Inflammatory macrophage treated with lipopolysaccharide for 1 hour (primary cell): ENCODE results near the gene CLCN6.

Source experiments
- DNase-seq, 2 donors: peaks; one replicate each; pipeline ENCODE4 v3.0.0-alpha.2; 2020 to 2022

The CLCN6 gene

GRCh38 chr1:11779715-11780379 lies 26.1 kb upstream of the CLCN6 start:
- DNase-seq = no peak

GRCh38 chr1:11780380-11781147 lies 25.4 kb upstream of the CLCN6 start:
- DNase-seq = no peak

DNA sequence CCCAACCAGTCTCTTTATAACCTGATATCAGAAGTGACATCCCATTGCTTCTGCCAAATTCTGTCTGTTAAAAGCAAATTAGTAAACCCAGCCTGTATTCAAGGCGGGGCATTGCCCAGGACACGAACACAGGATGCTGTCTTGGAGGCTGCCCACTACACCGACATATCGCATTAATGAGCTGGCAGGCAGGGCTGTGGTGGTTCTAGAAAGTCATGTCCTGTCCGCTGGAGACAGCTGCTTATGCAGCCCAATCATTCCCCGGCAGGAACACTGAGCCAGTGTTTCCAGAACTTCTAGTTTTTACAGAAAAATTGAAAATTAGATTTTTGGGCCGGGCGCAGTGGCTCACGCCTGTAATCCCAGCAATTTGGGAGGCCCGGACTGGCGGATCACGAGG lies 24.7 kb upstream of the CLCN6 start:
- no peak for DNase-seq

DNA sequence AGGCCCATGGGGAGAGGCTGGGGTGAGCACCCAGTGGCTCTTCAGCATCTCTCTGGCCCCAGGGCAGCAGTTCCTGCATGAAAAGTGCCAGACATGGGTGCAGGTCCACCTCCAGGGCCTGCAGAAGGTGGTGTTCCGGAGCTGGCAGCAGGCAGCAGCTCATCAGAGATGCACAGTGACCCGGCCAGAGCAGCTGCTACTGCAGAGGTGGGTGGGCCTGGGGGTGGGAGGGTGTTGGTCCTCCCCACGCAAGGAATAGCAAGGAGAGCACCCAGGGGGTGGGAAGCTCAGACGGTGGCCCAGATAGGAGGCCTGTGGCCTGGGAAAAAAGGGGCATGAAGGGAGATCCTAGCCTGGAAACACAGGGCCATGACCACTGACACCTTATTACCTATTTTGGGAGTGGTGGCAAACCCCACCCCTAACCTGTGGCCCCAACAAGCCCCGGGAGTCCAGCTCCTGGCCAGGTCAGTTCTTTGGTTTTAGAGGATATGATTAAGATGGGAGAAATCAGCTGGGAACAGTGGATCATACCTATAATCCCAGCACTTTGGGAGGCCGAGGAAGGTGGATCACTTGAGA lies 23.8 kb upstream of the CLCN6 start:
- no peak for DNase-seq

- no peak for DNase-seq
Measured at GRCh38 chr1:11783556-11783955, 22.4 kb upstream of the CLCN6 start.

DNA sequence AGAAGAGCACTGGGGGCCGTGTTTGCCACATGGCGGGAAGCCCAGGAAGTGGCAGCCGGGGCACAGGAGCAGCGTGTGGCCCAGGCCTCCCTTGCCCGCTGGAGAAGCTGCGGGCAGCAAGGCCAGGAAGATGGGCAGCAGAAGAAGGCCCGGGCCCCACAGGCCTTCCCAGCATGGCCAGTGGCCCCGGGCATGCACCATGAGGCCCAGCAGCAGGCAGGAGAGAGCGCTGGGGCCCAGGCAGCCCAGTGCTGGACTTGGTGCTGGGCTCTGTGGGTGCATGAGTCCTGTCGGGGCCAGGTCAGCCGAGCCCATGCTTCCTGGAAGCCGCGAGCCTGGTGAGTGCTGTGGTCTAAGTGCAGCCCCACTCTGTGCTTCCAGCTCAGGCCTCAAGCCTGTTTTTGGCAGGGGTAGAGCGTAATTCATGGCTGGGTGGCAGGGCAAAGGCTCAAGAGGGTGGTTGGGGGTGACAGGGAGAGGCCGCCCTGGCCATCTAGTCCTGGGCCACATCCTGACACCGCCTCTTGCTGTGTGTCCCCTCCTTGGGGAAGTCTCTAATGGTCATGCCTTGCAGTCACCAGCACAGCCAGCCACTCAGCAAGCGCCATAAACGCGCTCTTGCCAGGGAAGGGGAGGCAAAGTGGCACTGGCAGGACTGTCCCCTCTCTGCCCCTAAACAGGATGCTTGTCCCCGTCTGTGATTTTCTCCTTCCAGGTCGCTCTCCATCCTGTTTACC lies 21.6 kb upstream of the CLCN6 start:
- no peak for DNase-seq

GRCh38 chr1:11784993-11785769 lies 20.8 kb upstream of the CLCN6 start:
- peak in 1 of 2 donors; percentile 42 for DNase-seq

DNA sequence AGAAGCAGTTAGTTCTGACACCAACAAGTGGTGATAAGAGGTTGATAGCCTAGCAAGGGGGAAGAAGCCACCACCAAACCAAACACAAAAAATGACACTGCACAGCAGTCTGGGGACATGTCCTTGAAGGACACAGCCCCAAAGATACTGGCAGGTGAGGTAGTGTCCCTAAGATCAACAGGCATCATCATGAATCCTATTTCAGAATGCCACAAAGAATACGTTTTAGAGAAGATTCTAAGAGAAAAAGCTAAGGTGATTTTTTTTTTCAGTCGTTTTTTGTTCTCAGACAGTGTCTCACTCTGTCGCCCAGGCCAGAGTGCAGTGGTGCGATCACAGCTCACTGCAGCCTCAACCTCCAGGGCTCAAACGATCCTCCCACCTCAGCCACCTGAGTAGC lies 19.8 kb upstream of the CLCN6 start:
- no peak for DNase-seq

- DNase-seq = no peak
Measured at GRCh38 chr1:11787251-11787803, 18.7 kb upstream of the CLCN6 start.

DNA sequence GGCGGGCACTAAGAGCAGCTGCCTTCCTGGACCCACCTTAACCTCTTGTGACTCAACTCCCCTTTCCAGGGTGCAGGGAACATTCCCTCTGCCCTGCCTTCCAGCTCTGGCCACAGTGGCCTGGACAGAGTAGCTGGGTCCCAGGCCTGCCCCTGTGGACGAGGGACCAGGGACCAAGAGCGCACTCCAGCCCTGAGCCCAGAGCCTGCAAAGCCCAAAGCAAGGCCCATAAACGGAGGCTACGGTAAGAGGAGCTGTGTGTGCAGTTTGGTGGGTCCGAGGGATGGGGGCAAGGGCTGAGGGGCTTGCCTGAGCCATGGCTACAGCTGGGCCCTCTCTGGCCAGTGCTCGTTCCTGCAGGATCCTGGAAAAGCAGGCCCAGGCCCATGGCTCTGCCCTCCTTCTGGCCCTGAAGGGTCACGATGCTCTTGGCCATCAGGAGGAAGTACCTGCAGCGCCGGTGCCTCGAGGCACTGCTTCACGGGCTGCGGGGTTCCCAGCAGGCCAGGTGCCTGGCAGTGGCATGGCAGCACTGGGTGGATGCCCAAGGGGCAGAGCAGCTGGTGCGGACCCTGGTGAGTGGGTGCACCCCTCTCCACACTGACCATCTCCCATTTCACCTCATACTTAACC lies 18.1 kb upstream of the CLCN6 start:
- no peak for DNase-seq

DNA sequence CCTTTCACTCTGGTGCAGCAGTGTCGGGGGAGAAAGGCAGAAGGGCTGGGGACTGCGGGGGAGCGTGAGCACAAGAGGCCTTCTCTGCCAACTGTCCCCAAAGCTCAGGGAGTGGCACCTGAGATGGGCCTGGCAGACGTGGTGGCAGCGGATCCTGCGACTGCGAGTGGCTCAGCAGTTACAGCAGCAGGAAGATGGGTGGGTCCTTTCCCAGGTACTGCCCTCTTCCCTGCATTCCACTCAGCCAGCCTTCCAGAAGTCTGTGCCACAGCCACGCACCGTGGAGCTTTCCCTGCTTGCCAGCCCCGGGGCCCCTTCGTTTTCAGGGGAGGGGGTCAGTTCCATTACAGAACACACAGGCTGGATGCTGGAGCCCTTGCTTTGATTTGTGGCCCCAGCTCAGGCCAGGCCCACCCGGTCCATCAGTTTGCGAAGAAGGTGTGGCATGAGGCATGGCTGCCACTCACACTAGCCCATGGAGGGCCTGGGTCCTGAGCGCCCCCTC lies 17.4 kb upstream of the CLCN6 start:
- no peak for DNase-seq

- no peak for DNase-seq
Measured at GRCh38 chr1:11789126-11790067, 16.6 kb upstream of the CLCN6 start.

GRCh38 chr1:11790101-11790879 lies 15.7 kb upstream of the CLCN6 start:
- no peak for DNase-seq

- peak; percentile 64 to 83 for DNase-seq
Measured at GRCh38 chr1:11790880-11791715, 14.9 kb upstream of the CLCN6 start.

- DNase-seq = no peak
Measured at GRCh38 chr1:11792106-11792505, 13.9 kb upstream of the CLCN6 start.

DNA sequence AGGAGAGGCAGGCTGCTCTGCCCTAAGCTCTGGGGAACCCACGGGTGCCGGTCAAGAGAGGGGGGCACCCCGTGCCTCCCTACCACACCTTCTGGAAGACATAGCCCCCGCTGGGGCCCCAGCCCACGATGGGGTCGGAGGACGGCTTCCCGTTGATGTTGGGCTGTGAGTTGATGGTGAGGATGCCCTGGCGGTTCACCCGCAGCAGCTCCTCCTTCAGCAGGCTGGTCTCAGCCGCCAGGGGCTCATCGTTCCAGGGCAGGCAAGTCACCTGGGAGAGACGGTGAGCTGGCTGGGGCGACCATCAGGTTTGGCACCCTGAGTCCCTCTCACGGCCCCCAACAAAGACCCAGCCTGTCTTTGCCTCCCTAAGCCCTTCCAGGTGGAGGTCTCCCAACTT lies 12.2 kb upstream of the CLCN6 start:
- no peak for DNase-seq

GRCh38 chr1:11794446-11795237 lies 11.3 kb upstream of the CLCN6 start:
- DNase-seq = no peak
